GM21825 (cell line): Measurements from ENCODE around the gene TMEM222.
"Not testable (repeated sequence)": the region's sequence is repeated elsewhere in the genome, so short reads cannot be mapped to it uniquely, and the experiment has no call there.

Experiments used
- ATAC-seq: cut with Tn5 transposase; IDR thresholded peaks from one replicate; pipeline ENCODE4 v1.9.1; 2021; ENCODE audit warnings: mild to moderate bottlenecking, moderate library complexity; ENCODE audit not compliant: unreplicated experiment

TMEM222 gene

DNA sequence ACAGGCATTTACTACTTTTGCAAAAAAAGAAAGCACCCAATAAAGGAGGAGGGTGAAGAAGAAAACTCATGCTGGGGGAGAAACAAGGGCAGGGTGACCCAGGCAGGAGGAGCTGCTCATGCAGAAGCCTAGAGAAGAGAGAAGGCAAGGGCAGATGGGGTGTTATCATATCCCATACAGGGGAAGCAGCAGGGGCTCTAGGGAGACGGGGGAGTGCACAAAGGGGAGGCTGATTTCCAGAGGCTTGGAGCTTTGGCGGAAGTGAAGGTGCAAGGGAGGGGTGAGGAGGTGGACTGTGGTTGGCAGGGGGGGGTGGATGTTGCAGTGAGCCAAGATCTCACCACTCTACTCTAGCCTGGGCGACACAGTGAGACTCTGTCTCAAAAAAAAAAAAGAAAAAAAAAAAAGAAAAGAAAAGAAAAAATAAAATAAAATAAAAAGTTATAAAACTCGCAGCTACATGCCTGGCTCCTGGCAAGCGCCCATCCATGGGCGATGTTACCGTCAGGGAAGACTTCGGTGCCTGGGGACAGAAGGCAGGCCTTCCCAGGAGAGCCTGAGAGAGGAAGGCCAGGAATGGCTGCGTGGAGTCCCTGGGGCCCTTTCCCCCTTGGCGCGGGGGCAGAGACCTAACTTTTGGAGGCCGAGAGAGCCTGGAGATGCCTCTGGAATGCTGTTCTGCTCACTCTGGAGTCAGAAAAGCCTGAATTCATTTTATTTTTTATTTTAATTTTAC is 56.0 kb downstream of the TMEM222 start:
- ATAC-seq, result no peak

DNA sequence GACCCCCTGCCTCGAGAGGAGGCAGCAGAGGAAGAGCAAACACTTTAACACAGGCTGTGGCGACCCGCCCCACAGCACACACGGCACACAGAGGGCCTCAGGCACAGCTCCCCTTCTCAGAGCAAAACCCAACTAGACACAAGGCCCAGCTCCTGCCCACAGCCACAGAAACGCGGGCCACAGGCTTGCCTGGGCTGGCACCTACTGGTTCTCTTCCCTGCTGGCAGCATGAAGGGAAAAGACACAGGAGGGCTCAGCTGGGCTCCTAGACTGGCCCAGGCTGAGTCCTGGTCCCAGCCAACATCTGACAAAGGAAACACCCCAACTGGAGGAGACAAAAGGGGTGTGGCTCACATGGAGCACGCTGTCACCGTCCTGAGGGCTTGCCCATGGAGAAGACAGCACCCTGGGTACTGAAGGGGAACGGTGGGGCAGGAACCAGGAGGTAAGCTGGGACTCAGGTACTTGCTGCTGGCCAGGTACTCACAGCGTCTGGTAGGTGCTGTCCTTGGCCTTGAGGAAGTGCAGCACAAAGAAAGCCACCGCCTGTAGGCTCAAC is 57.7 kb downstream of the TMEM222 start:
- no peak for ATAC-seq

DNA sequence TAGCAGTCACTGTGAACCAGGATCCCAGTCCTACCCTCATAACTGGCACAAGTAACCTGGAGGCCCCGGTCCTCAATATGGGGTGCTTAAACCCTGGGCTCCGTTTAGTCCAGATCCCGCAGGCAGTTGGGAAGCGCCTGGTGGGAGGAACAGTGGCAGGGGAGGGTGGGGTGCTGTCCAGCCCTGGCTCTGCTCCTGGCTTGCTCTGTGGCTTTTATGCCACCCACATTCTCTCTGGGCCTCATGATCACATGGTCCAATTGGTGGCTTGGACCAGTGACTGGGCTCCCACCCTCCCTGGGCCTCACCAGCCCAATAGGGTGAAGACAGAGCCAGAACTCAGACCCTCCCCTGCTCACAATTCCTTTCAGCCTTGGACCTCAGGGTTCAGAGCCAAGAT is 58.3 kb downstream of the TMEM222 start:
- ATAC-seq, result no peak

DNA sequence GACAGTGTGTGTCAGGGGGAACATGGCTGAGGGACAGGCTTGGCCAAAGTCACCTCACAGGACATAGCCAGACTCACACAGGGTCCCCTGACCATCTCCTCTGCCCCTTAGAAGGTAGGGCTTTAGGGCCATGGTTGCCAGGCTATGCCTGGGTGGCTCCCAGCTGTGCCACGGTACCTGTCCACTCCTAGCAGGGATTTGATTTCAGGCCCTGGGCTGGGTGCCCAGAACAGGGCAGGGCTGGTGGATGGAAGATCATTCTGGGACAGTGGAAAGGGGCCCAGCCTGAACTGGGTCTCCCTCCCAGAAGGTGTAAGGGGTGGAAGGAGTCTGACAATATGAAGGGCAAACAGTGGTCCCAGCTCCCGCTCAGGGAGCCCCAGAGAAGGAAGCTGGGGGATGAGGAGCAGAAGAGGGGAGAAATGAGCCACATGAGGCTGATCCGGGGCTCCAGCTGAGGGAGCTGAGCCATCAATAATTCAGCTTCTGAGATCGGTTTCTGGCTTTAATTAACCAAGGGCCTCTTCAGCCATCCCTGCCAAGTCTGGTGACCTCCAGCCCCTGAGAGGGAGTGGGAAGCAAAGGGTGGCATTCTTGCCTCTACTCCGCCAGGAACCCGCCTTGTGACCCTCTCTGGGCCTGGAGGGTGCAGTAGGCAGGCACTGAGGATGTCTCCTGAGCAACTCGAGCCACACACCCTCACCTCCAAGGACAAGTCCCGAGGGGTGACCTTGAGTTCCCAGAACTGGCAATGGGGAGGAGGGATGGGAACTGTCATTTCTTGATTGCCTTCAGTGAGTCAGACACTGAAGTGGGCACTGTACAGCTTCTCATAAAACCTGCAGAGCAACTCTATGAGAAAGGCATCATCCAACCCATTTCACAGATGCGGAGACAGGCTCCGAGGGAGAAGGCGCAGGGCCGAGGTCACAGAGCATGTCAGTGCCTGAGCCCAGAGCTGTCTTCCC is 59.1 kb downstream of the TMEM222 start:
- ATAC-seq, result no peak

DNA sequence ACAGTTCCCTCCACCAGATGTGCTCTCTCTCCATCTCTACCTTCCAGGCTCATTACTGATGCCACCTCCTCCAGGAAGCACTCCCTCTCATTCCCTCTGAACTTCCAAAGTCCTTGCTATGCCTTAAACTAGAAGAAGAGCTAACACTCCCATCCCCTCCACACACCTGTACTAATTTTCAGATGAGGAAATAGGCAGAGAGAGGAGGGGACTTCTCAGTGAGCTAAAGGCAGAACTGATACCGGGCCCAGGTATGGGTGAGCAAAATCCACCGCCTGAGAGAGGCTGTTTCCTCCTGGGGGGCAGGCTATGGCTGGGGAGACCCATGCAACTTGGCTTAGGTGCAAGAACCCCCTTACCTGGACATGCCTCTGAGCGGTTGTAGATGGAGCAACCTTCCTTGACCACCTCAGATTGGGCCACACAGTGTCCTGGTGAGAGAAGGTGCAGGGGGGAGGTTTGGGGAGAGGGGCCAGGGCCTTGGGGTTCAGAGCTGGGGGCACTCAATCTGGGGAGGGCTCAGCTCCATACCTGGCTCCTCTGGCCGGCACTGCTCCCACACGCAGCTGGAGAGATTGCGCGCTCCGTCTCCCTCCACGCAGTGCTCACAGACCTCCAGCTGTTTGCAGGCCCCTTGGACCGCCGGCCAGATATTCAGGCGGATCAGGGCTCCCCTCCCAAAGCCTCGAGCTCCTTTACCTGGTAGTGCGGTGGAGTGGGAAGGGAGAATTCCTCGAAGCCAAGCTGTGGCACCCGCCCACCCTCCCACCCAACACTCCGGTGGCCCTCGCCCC is 60.2 kb downstream of the TMEM222 start:
- no peak for ATAC-seq

DNA sequence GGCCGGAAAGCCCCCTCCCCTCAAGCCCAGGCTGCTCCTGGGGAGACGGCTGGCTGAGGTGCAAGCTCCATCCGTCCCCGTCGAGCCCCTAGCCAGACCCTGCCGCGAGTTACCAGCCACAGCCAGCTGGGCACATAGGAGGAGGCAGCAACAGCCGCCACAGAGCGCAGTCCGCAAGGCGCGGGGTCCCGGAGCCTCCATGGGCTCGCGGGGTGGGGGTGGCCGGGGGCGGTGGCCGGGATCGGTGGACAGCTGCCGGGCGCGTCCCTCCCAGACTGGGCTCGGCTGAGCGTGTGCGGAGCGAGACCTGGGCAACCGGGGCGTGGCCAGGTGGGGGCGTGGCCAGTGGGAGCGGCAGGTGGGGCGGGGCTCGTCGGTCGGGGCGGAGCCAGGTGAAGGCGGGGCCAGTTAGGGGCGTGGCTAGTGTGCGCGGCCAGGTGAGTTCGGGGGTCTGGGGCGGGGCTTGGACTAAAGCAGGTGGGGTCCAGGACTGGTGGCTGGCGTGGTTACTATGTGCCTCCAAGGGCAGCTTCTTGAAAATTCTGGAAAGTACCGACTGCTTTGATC is 61.2 kb downstream of the TMEM222 start, which contains the start of gene CD164L2:
TSS of gene CD164L2 (minus strand) at position 295 of the 567 bp plus-strand sequence. CDS start at position 201, 94 bp downstream.
- ATAC-seq, result no peak

DNA sequence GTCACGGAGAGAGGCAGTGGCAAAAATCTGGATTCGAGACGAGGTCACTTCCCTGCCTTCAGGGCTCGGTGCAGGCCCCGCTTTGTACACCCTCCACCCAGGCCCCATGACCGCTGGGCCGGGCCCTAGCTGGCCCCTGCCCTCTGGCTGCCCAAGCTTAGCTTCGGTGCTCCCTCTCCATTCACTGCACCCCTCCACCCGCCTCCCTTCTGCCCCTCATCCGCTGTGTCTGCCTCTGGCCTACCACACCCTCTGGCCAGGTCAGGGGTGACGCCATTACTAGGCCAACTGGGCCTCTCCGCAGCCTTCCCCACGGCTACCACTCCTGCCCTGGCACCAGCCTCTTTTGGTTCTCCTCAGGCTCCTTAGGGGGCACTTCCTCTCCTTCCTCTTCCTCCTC is 61.7 kb downstream of the TMEM222 start:
- no peak for ATAC-seq

DNA sequence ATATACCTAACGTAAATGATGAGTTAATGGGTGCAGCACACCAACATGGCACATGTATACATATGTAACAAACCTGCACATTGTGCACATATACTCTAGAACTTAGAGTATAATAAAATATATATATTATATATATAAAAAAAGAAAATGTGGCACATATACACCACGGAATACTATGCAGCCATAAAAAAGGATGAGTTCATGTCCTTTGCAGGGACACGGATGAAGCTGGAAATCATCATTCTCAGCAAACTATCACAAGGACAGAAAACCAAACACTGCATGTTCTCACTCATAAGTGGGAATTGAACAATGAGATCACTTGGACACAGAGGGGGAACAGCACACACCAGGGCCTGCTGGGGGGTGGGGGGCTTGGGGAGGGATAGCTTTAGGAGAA is 62.8 kb downstream of the TMEM222 start:
- not testable (repeated sequence) for ATAC-seq
